Esophagus squamous epithelium (tissue), 4 donors: Measurements from ENCODE around the gene KANTR.

Experiments used
- POLR2A ChIP-seq, 4 donors: fragments of 450-650 bp; IDR thresholded peaks; one replicate each; pipeline ENCODE4 v1.6.1; 2017; ENCODE audit warnings: antibody characterized with exemption in 4 of 4, mild to moderate bottlenecking in 4 of 4, moderate library complexity in 3 of 4
- TF ChIP-seq, protein P1 (sequence below), 6 experiments: fragments of 450-650 bp in 4 of 6; fragments of 200-600 bp in 2 of 6; sonication (generic) in 2 of 6; IDR thresholded peaks; one replicate each; pipeline ENCODE4 v1.5.1; 2016 to 2019; ENCODE audit warnings: antibody characterized with exemption in 6 of 6, mild to moderate bottlenecking in 4 of 6, moderate library complexity in 4 of 6

DNA sequence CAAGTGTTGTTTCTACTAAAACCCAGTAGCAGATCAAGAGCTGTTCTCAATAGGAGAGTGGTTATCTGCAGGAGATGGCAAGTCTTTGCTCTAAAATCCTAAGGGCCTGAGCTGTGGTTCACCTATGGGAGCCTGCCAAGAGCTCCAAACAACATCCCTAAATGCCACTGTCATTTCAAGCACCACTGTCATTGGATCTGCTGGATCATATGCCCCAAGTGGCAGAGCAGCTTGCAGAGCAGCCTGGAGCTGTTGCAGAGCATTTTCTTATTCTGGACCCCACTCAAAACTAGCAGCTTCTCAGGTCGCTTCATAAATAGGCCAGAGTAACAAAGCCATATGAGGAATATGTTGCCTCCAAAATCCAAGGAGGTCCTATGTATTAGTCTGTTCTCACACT is 59.6 kb downstream of the KANTR start:
- no peak for TF ChIP-seq POLR2A (IDR thresholded peaks at IDR 0.05)
- TF ChIP-seq, protein P1, sequence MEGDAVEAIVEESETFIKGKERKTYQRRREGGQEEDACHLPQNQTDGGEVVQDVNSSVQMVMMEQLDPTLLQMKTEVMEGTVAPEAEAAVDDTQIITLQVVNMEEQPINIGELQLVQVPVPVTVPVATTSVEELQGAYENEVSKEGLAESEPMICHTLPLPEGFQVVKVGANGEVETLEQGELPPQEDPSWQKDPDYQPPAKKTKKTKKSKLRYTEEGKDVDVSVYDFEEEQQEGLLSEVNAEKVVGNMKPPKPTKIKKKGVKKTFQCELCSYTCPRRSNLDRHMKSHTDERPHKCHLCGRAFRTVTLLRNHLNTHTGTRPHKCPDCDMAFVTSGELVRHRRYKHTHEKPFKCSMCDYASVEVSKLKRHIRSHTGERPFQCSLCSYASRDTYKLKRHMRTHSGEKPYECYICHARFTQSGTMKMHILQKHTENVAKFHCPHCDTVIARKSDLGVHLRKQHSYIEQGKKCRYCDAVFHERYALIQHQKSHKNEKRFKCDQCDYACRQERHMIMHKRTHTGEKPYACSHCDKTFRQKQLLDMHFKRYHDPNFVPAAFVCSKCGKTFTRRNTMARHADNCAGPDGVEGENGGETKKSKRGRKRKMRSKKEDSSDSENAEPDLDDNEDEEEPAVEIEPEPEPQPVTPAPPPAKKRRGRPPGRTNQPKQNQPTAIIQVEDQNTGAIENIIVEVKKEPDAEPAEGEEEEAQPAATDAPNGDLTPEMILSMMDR (IDR thresholded peaks at IDR 0.05): no peak
